ENCODE measurements around the gene HLCS. TPM values are rescaled to one million over a fixed set of nuclear protein-coding genes. Genes with fewer than 3 reads are reported as not detected.
A peak's percentile ranks its signal among the peaks of the same experiment; 100 is the strongest.

HLCS gene
- total and polyA plus RNA-seq, 2 of the 8 experiments (the other 6 are each of a cell fraction or from before 2014, with no cell fraction given): 4.7 to 12.2 TPM

DNA sequence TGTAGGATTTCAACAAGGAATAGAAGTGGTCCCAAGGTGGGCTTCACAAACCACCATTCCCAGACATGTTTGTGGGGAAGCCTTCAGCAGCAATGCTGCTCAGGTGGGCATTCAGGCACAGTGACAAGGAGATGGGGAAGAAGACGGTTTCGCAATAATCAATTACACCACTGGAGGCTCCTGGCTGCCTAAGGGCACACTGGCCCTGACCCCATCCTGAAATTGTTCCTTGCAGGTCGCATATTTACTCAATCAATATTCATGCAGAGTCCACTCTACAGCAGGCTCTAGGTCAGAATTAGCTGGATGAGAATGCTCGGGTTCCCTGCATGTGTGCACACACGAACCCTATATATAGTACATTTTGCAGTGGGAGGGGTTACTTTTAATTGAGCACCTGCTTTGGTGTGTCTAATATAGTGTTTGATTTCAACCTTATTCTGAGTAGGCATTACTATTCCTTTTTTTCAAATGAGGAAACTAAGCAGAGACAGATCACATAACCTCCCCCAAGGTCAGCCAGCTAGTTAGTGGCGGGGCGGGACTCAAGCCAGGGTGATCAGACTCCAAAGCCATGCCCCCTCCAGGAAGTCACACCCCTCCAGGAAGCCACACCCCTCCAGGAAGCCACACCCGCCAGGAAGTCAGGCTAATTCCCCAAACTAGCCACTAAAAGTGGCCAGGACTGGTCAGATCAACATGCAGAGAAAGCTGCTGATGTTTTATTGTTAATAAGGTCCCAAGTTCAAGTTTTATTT is 106.5 kb downstream of the HLCS start:
- H3K4ac ChIP-seq (replicated peaks; ENCODE audit: insufficient read length, low read depth, low read length): no peak overlapping the region
- H3K14ac ChIP-seq (ENCODE audit: insufficient read length): no peak overlapping the region
- no peak for TF ChIP-seq YY1 (IDR thresholded peaks at IDR 0.05; ENCODE audit: low read depth, low read length)
- TF ChIP-seq TAF1 (IDR thresholded peaks at IDR 0.05; ENCODE audit: low read depth, low read length): peak; percentile 44; the same call in 1 of the 2 replicates
- TF ChIP-seq, protein P1, sequence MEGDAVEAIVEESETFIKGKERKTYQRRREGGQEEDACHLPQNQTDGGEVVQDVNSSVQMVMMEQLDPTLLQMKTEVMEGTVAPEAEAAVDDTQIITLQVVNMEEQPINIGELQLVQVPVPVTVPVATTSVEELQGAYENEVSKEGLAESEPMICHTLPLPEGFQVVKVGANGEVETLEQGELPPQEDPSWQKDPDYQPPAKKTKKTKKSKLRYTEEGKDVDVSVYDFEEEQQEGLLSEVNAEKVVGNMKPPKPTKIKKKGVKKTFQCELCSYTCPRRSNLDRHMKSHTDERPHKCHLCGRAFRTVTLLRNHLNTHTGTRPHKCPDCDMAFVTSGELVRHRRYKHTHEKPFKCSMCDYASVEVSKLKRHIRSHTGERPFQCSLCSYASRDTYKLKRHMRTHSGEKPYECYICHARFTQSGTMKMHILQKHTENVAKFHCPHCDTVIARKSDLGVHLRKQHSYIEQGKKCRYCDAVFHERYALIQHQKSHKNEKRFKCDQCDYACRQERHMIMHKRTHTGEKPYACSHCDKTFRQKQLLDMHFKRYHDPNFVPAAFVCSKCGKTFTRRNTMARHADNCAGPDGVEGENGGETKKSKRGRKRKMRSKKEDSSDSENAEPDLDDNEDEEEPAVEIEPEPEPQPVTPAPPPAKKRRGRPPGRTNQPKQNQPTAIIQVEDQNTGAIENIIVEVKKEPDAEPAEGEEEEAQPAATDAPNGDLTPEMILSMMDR (IDR thresholded peaks at IDR 0.05; ENCODE audit: control extremely low read depth in 1 of 3, insufficient read depth in 1 of 3, low read depth in 1 of 3, low read length in 3 of 3): peak; percentile 21 to 37 (median 34)
- peak; percentile 13 to 24; a peak in 2 of 4 replicates for TF ChIP-seq RAD21 (IDR thresholded peaks at IDR 0.05 in 1 of 2, conservative IDR thresholded peaks at IDR 0.05 in 1 of 2; ENCODE audit: low read depth in 2 of 2, low read length in 2 of 2)
- peak; percentile 98 for TF ChIP-seq CEBPB (IDR thresholded peaks at IDR 0.05; ENCODE audit: low read depth, low read length)
- TF ChIP-seq, protein P2, sequence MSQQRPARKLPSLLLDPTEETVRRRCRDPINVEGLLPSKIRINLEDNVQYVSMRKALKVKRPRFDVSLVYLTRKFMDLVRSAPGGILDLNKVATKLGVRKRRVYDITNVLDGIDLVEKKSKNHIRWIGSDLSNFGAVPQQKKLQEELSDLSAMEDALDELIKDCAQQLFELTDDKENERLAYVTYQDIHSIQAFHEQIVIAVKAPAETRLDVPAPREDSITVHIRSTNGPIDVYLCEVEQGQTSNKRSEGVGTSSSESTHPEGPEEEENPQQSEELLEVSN (IDR thresholded peaks at IDR 0.05): no peak
- no peak for TF ChIP-seq BCL11A (IDR thresholded peaks at IDR 0.05; ENCODE audit: low read depth in 2 of 2, low read length in 2 of 2)
- TF ChIP-seq CTBP2 (IDR thresholded peaks at IDR 0.05; ENCODE audit: borderline replicate concordance, insufficient read depth, insufficient read length, low read length): no peak

More for the DNA sequence above, 106.5 kb downstream of the HLCS start:
- Histone ChIP-seq H2AFZ (ENCODE audit: low read length) (no peak overlapping the region), H2BK20ac (ENCODE audit: low read length) (no peak overlapping the region), H3K4me1 (replicated peaks in 1 of 4; ENCODE audit: control insufficient read depth in 3 of 4, insufficient read depth in 4 of 4, low read length in 3 of 4) (0 out of 7 replicates have a peak, but pooled peaks cover 0 to 3% (median 0%) of the 10 kb centered on the region in 4 experiments), H3K23me2 (ENCODE audit: low read depth, low read length) (no peaks in the 10 kb centered on the region; the same call in 1 of the 2 replicates), H2BK15ac (ENCODE audit: low read length) (no peak overlapping the region), H3K9ac (replicated peaks in 1 of 4; ENCODE audit: extremely low read depth in 1 of 4, low read depth in 3 of 4, low read length in 3 of 4) (no peak overlapping the region), H2AK5ac (ENCODE audit: low read depth, low read length) (no peak overlapping the region), H4K8ac (ENCODE audit: extremely low read depth, insufficient read depth, low read length) (no peak overlapping the region), H3K27ac (ENCODE audit: low read depth, low read length) (no peak overlapping the region), H3K9me3 (ENCODE audit: insufficient read depth in 2 of 2, low read depth in 1 of 2, low read length in 1 of 2) (no peaks in the 10 kb centered on the region), H2BK5ac (ENCODE audit: low read depth, low read length) (no peak overlapping the region), H4K91ac (replicated peaks; ENCODE audit: insufficient read length, low read length) (no peak overlapping the region), H3K4me3 (ENCODE audit: extremely low read depth in 1 of 4, insufficient read depth in 2 of 4, low read depth in 3 of 4, low read length in 4 of 4) (no peak overlapping the region), H3K79me1 (ENCODE audit: low read depth, low read length) (no peaks in the 10 kb centered on the region; the same call in 1 of the 2 replicates), H4K20me1 (replicated peaks in 1 of 2; ENCODE audit: control insufficient read depth in 1 of 2, insufficient read depth in 2 of 2, low read length in 2 of 2) (no peaks in the 10 kb centered on the region), H4K5ac (ENCODE audit: insufficient read length, low read depth, low read length) (no peak overlapping the region), H3K4me2 (ENCODE audit: insufficient read depth in 1 of 2, low read depth in 2 of 2, low read length in 2 of 2) (no peak overlapping the region), H3K23ac (ENCODE audit: insufficient read length) (no peak overlapping the region), H3K79me2 (ENCODE audit: control insufficient read depth in 1 of 2, insufficient read depth in 2 of 2, low read length in 2 of 2) (no peaks in the 10 kb centered on the region), H3K18ac (ENCODE audit: extremely low read depth, low read length) (no peak overlapping the region), H3K27me3 (replicated peaks in 1 of 4; ENCODE audit: control insufficient read depth in 3 of 4, extremely low read depth in 1 of 4, insufficient read depth in 3 of 4, low read length in 3 of 4) (no peaks in the 10 kb centered on the region), H3K56ac (replicated peaks; ENCODE audit: insufficient read length, low read depth, low read length) (no peak overlapping the region), H3K36me3 (ENCODE audit: control insufficient read depth in 2 of 4, insufficient read depth in 4 of 4, low read length in 3 of 4) (no peaks in the 10 kb centered on the region), H2BK120ac (replicated peaks; ENCODE audit: low read depth, low read length) (no peak overlapping the region), H2BK12ac (ENCODE audit: low read depth, low read length) (no peak overlapping the region)
- ChIA-PET CTCF (ENCODE audit: partially characterized antibody) (interaction anchor here (0.7 to 2.6 kb wide), 5 partner anchors 10 to 228 kb away, joined by 4 to 6 read pairs (median 4); no protein-coding TSS in a partner anchor), POLR2A (ENCODE audit: partially characterized antibody) (no interaction called here)
- WGBS, 2 experiments (ENCODE audit: extremely low coverage in 1 of 2, insufficient coverage in 1 of 2, insufficient read length in 1 of 2, insufficient replicate concordance in 2 of 2, low coverage in 1 of 2, low lambda C conversion rate in 2 of 2, missing lambda C conversion rate in 1 of 2): 81% methylated on average over 8 of the region's 8 CpGs; no CpG with 5 or more reads in 1 of the 2 experiments
- DNase-seq (ENCODE audit: low read depth in 1 of 2, low spot score in 2 of 2): peak; percentile 31 to 83
- FAIRE-seq: no peak

All from H1 (cell line).